K562 (cell line): Measurements from ENCODE around the gene SLC16A13. TPM values are rescaled to one million over a fixed set of nuclear protein-coding genes. Genes with fewer than 3 reads are reported as not detected.

ENCODE experiments used
- ATAC-seq: fragments of 200-7000 bp; cut with Tn5 transposase; 3 replicates; pipeline ENCODE4 v1.9.1; 2020; ENCODE audit warnings: moderate library complexity
- BruUV-seq: library from RNA; stranded (reverse); fragments of 400-500 nt; replicated peaks from 2 replicates; lab custom pipeline; 2021; lab: Mats Ljungman, UMichigan
- CTCF ChIA-PET: fragments of 300-600 bp; formaldehyde crosslinking; extraction: SDS; loops from one replicate; lab custom pipeline; 2021; ENCODE audit warnings: low intra/inter-chr PET ratio; lab: Yijun Ruan, JAX
- POLR2A ChIA-PET: fragments of 300-600, 350-650 bp; sonication (Branson Sonifier 250); formaldehyde crosslinking; extraction: SDS; loops from one replicate; lab custom pipeline; 2021; ENCODE audit warnings: antibody characterized with exemption, inconsistent platforms; lab: Yijun Ruan, JAX
- DNase-seq, 4 experiments: peaks; one replicate each; pipeline versions ENCODE4 v3.0.0 to v3.0.0-alpha.2; 2011 to 2018; ENCODE audit warnings: low spot score in 3 of 4, mixed read lengths in 3 of 4; ENCODE audit errors: extremely low read depth in 1 of 4
- FAIRE-seq: peaks from 2 replicates; lab custom pipeline; 2011; peaks lifted over from hg19 to GRCh38; lab: Jason Lieb, UNC
- H2AFZ ChIP-seq: 2 replicates; pipeline ENCODE4 v1.6.0; 2011; ENCODE audit warnings: low read depth, low read length, control low read depth, inconsistent platforms
- H3K27ac ChIP-seq: fragments of 200-600 bp; 3 replicates; pipeline ENCODE4 v1.8.0; 2011; ENCODE audit warnings: low read depth, mild to moderate bottlenecking, control low read depth, inconsistent platforms, low read length, moderate library complexity, mixed read lengths; ENCODE audit errors: extremely low read depth
- H3K27me3 ChIP-seq, 2 experiments: fragments of 300-600 bp in 1 of 2; 2 replicates in 1 of 2; 3 replicates in 1 of 2; pipeline versions ENCODE4 v1.6.0 to v1.8.0; 2011; ENCODE audit warnings: inconsistent platforms in 2 of 2, low read length in 2 of 2, mild to moderate bottlenecking in 1 of 2, mixed read lengths in 1 of 2, moderate library complexity in 1 of 2; ENCODE audit not compliant: control insufficient read depth in 2 of 2, insufficient read depth in 2 of 2
- H3K36me3 ChIP-seq: fragments of 300-600 bp; 3 replicates; pipeline ENCODE4 v1.8.0; 2011; ENCODE audit warnings: mild to moderate bottlenecking, low read length, inconsistent platforms; ENCODE audit not compliant: control insufficient read depth, insufficient read depth
- H3K4me1 ChIP-seq, 2 experiments: fragments of 200-600 bp in 1 of 2; replicated peaks in 1 of 2; 2 replicates in 1 of 2; 3 replicates in 1 of 2; pipeline versions ENCODE4 v1.5.1 to v1.8.0; 2011; ENCODE audit warnings: inconsistent platforms in 2 of 2, low read length in 2 of 2, mild to moderate bottlenecking in 1 of 2, mixed read lengths in 1 of 2, moderate library complexity in 1 of 2; ENCODE audit not compliant: control insufficient read depth in 2 of 2, insufficient read depth in 2 of 2
- H3K4me2 ChIP-seq: 2 replicates; pipeline ENCODE4 v1.6.1; 2011; ENCODE audit warnings: low read length, control low read depth, inconsistent platforms, mixed read lengths; ENCODE audit not compliant: insufficient read depth
- H3K4me3 ChIP-seq: fragments of 200-600 bp; sonication (generic), shearing (Covaris generic); 2 replicates; pipeline ENCODE4 v1.5.1; 2016; ENCODE audit warnings: control low read depth, inconsistent platforms
- H3K79me2 ChIP-seq: fragments of 200-600 bp; 3 replicates; pipeline ENCODE4 v1.8.0; 2011; ENCODE audit warnings: low read length, inconsistent platforms; ENCODE audit not compliant: control insufficient read depth, insufficient read depth
- H3K9ac ChIP-seq, 2 experiments: 2 replicates each; pipeline versions ENCODE4 v1.6.0 to v1.6.1; 2011; ENCODE audit warnings: low read depth in 2 of 2, low read length in 2 of 2, control low read depth in 1 of 2, inconsistent platforms in 1 of 2, mild to moderate bottlenecking in 1 of 2, mixed read lengths in 1 of 2; ENCODE audit not compliant: insufficient read depth in 1 of 2
- H3K9me1 ChIP-seq: one replicate; pipeline ENCODE4 v1.6.0; 2011; ENCODE audit warnings: inconsistent platforms, mild to moderate bottlenecking, low read length, moderate library complexity; ENCODE audit not compliant: control insufficient read depth, insufficient read depth
- H3K9me3 ChIP-seq: replicated peaks from 2 replicates; pipeline ENCODE4 v1.5.1; 2011; ENCODE audit warnings: low read depth, low read length, inconsistent platforms; ENCODE audit not compliant: control insufficient read depth, insufficient read depth
- H4K20me1 ChIP-seq: replicated peaks from 2 replicates; pipeline ENCODE4 v1.6.1; 2011; ENCODE audit warnings: low read length, inconsistent platforms, mixed read lengths; ENCODE audit not compliant: control insufficient read depth, insufficient read depth
- ARID2 ChIP-seq: fragments of 450-650 bp; IDR thresholded peaks from 2 replicates; pipeline ENCODE4 v1.6.1; 2017; ENCODE audit warnings: antibody characterized with exemption, mild to moderate bottlenecking
- CBX2 ChIP-seq: fragments of 200-600 bp; sonication (generic); IDR thresholded peaks from one replicate; pipeline ENCODE4 v1.6.1; 2012; ENCODE audit warnings: mild to moderate bottlenecking, low read length, inconsistent platforms; ENCODE audit not compliant: insufficient read depth, poor library complexity, severe bottlenecking
- CCNT2 ChIP-seq: IDR thresholded peaks from 2 replicates; pipeline ENCODE4 v1.6.1; 2011; ENCODE audit warnings: borderline replicate concordance, low read depth, mild to moderate bottlenecking, moderate library complexity, mixed read lengths, low read length; ENCODE audit not compliant: insufficient read length; ENCODE audit errors: extremely low read depth
- ELF1 ChIP-seq: fragments of 200-800 bp; sonication (Bioruptor generic); IDR thresholded peaks from 2 replicates; pipeline ENCODE4 v1.6.1; 2016; ENCODE audit warnings: missing genetic modification characterization, missing compliant biosample characterization
- NFXL1 ChIP-seq: fragments of 450-650 bp; formaldehyde crosslinking; IDR thresholded peaks from 2 replicates; pipeline ENCODE4 v1.4.0; 2021; ENCODE audit warnings: mild to moderate bottlenecking
- WGBS: fragments of 100-300 bp; shearing (Covaris generic); methylation state at CpG from one replicate; pipeline ENCODE4 v1.1.6; 2016; ENCODE audit warnings: low coverage, mixed read lengths; ENCODE audit not compliant: insufficient coverage; ENCODE audit errors: missing lambda C conversion rate; 5-methylcytosine and 5-hydroxymethylcytosine counted together
- in situ Hi-C: fragments of 300-500 bp; cut with MboI; formaldehyde crosslinking; loops from 4 replicates; pipeline ENCODE4 v1.15.0; 2018; ENCODE audit warnings: inconsistent platforms, mixed read lengths
- intact Hi-C: fragments of 100-400 bp; cut with micrococcal nuclease; formaldehyde crosslinking; loops from 2 replicates; pipeline ENCODE4 v1.14.2; 2022
- polyA plus RNA-seq, 8 experiments: library from polyadenylated mRNA; depleted of rRNA in 4 of 8; stranded (reverse) in 5 of 8; unstranded in 3 of 8; fragments of >200 nt; fragmentation: Nextera tagmentation in 2 of 8; fragmentation: Illumina TruSeq in 1 of 8; extraction: Ambion mirVana in 2 of 8; extraction: Trizol in 1 of 8; gene quantifications; 2 replicates each; pipeline versions ENCODE4 v1.2.1 to v1.2.3, GENCODE V29; 2011 to 2014; ENCODE audit warnings: inconsistent platforms in 1 of 8, missing spikeins in 1 of 8
- total RNA-seq, 7 experiments: library from RNA; depleted of rRNA in 6 of 7; stranded (reverse); fragments of >200 nt in 6 of 7; fragmentation: Illumina TruSeq in 2 of 7; extraction: Trizol in 2 of 7; gene quantifications; 2 replicates each; pipeline versions ENCODE4 v1.2.1 to v1.2.3, GENCODE V29; 2011 to 2021; ENCODE audit warnings: low replicate concordance in 1 of 7
- TF ChIP-seq, protein P1 (sequence below): fragments of 450-650 bp; formaldehyde crosslinking; IDR thresholded peaks from 2 replicates; pipeline ENCODE4 v1.4.0; 2020; ENCODE audit warnings: mild to moderate bottlenecking, moderate library complexity
- TF ChIP-seq, protein P2 (sequence below): fragments of 450-650 bp; IDR thresholded peaks from 2 replicates; pipeline ENCODE4 v1.6.1; 2016; ENCODE audit warnings: missing biosample characterization, missing genetic modification characterization

SLC16A13 gene
- total and polyA plus RNA-seq, 9 of the 15 experiments (the other 6 are each of a cell fraction or from before 2014, with no cell fraction given) = 0.04 to 5.6 (median 0.87) TPM

DNA sequence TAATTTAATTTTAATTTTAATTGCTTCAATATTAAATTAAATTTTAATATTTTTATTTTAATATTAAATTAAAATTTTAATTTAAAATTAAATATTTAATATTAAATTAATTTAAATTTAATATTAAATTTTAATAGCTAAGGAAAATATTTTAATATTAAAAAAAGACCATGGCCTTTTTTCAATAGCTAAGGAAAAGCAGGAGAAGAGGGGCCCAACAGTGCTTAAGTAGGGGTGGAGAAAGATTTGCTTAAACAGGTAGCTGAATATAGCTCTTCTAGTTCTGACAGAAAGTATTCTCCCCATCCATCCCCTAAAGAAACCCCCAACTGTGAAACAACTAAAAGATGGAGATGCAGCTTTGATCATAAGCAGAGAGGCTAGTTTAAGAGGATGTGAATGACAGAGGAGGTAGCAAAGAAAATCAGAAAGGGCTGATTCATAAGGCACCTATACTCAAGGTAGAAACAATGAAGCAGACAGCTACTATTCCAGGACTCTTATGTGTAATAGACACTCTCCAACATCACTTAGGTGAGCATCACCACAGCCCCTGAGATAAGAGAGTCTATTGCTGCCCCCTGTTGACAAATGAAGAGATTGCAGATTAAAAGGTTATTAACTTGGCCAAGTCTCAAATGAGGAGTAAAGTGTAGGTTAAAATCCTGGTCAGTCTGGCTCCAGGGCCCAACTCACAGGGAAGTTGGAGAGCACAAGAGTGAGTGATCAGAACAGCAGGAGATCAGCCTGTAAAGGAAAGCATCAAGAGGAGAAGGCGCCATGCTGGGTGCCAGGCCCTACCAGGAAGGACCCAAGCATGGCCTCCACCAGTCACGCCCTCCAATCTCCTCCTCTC lies 31.2 kb upstream of the SLC16A13 start (continued):
- TF ChIP-seq, protein P1, sequence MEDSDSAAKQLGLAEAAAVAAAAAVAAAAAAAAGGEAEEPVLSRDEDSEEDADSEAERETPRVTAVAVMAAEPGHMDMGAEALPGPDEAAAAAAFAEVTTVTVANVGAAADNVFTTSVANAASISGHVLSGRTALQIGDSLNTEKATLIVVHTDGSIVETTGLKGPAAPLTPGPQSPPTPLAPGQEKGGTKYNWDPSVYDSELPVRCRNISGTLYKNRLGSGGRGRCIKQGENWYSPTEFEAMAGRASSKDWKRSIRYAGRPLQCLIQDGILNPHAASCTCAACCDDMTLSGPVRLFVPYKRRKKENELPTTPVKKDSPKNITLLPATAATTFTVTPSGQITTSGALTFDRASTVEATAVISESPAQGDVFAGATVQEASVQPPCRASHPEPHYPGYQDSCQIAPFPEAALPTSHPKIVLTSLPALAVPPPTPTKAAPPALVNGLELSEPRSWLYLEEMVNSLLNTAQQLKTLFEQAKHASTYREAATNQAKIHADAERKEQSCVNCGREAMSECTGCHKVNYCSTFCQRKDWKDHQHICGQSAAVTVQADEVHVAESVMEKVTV (CRISPR knock-in tag) = peak; percentile 73

DNA sequence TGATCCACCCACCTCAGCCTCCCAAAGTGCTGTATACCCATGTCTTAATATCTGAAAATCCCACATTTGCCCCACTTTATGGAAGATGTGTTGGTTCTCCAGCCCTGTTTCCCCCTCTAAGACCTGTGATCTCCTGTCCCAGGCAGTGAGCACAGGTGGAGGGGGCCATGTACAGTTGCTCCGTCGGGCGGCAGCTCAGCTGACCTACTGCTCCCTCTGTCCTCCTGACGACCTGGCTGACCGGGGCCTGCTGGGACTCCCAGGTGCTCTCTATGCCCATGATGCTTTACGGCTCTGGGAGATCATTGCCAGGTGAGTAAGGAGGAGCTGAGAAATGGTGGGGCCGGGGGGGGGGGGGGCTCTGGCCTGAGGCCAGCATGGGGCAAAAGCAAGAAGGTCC lies 30.1 kb upstream of the SLC16A13 start:
- 77% methylated on average over 6 of the region's 7 CpGs for WGBS
- Histone ChIP-seq H3K4me3 (no peak overlapping the region), H3K9ac (no peak overlapping the region), H3K9me3 (no peaks in the 10 kb centered on the region), H3K4me1 (peaks cover 7 to 11% of the 10 kb centered on the region in 2 experiments; a peak in 4 of 5 replicates), H3K27me3 (no peaks in the 10 kb centered on the region), H3K4me2 (no peak overlapping the region), H3K27ac (no peak overlapping the region), H3K36me3 (peaks cover 40% of the 10 kb centered on the region; the same call in 2 of the 3 replicates), H3K79me2 (peaks cover 20% of the 10 kb centered on the region), H3K9me1 (no peaks in the 10 kb centered on the region), H4K20me1 (no peaks in the 10 kb centered on the region), H2AFZ (no peak overlapping the region)
- CTCF ChIA-PET = interaction anchor here (2.1 to 3.1 kb wide), 2 partner anchors 94 to 162 kb away, joined by 7 to 40 read pairs; no protein-coding TSS in a partner anchor
- in situ Hi-C loops (loop anchor here (5.0 kb wide), 2 partner anchors 93 to 338 kb away; no protein-coding TSS in a partner anchor), intact Hi-C loops (loop anchor here (2.0 kb wide), 1 partner anchor 163 kb away; no protein-coding TSS in a partner anchor)
- BruUV-seq = no TSS peak
- DNase-seq = no peak
- TF ChIP-seq ARID2 = no peak
- no peak for TF ChIP-seq ELF1
- TF ChIP-seq CBX2 = no peak
- TF ChIP-seq CCNT2 = no peak
- TF ChIP-seq NFXL1 (CRISPR knock-in tag) = no peak
- TF ChIP-seq, protein P2, sequence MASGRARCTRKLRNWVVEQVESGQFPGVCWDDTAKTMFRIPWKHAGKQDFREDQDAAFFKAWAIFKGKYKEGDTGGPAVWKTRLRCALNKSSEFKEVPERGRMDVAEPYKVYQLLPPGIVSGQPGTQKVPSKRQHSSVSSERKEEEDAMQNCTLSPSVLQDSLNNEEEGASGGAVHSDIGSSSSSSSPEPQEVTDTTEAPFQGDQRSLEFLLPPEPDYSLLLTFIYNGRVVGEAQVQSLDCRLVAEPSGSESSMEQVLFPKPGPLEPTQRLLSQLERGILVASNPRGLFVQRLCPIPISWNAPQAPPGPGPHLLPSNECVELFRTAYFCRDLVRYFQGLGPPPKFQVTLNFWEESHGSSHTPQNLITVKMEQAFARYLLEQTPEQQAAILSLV = no peak
- FAIRE-seq = no peak
- no peak for ATAC-seq
- POLR2A ChIA-PET = interaction anchor here (0.5 to 2.7 kb wide), 3 partner anchors 19 to 519 kb away, joined by 4 to 11 read pairs (median 4); no protein-coding TSS in a partner anchor
